WTC11 (cell line): Measurements from ENCODE around the gene SCAMP3. TPM values are rescaled to one million over a fixed set of nuclear protein-coding genes. Genes with fewer than 3 reads are reported as not detected.

Experiments
- ATAC-seq: fragments of 200-7000 bp; cut with Tn5 transposase; 2 replicates; pipeline ENCODE4 v1.10.0; 2021; ENCODE audit warnings: mild to moderate bottlenecking, moderate library complexity
- CTCF ChIA-PET: fragments of 300-600 bp; sonication (Branson Sonifier 250); formaldehyde crosslinking; loops from one replicate; lab custom pipeline; 2021; ENCODE audit warnings: antibody characterized with exemption; lab: Charles Lee
- POLR2A ChIA-PET: fragments of 350-600 bp; sonication (Branson Sonifier 250); formaldehyde crosslinking; loops from one replicate; lab custom pipeline; 2021; ENCODE audit warnings: antibody characterized with exemption; lab: Charles Lee
- DNase-seq: peaks from one replicate; pipeline ENCODE4 v3.0.0; 2021; ENCODE audit warnings: low spot score
- H3K27ac Mint-ChIP-seq: 2 replicates; pipeline ENCODE4 v1.8.0; 2021; ENCODE audit warnings: mixed read lengths
- H3K27me3 Mint-ChIP-seq: 2 replicates; pipeline ENCODE4 v1.8.0; 2021; ENCODE audit warnings: low read depth, mild to moderate bottlenecking, moderate library complexity, mixed read lengths
- H3K36me3 Mint-ChIP-seq: 2 replicates; pipeline ENCODE4 v1.8.0; 2021; ENCODE audit warnings: mixed read lengths
- H3K4me1 Mint-ChIP-seq: 2 replicates; pipeline ENCODE4 v1.8.0; 2022; ENCODE audit warnings: mixed read lengths
- H3K4me3 Mint-ChIP-seq: 2 replicates; pipeline ENCODE4 v1.8.0; 2021; ENCODE audit warnings: mild to moderate bottlenecking, moderate library complexity, mixed read lengths
- H3K9me3 Mint-ChIP-seq: 2 replicates; pipeline ENCODE4 v1.8.0; 2021; ENCODE audit warnings: mixed read lengths
- AR ChIP-seq: fragments of 250-450 bp; sonication (Bioruptor Pico); IDR thresholded peaks from 2 replicates; pipeline ENCODE4 v1.9.0; 2021; ENCODE audit warnings: mild to moderate bottlenecking
- ETV6 ChIP-seq: sonication (generic); formaldehyde crosslinking; IDR thresholded peaks from 2 replicates; pipeline ENCODE4 v1.8.1; 2022; ENCODE audit warnings: mild to moderate bottlenecking, missing genetic modification reagents
- FOXP4 ChIP-seq: sonication (generic); formaldehyde crosslinking; IDR thresholded peaks from 2 replicates; pipeline ENCODE4 v1.8.0; 2022; ENCODE audit warnings: mild to moderate bottlenecking, missing genetic modification reagents
- NFATC4 ChIP-seq: fragments of 250-450 bp; sonication (Bioruptor Pico); IDR thresholded peaks from 2 replicates; pipeline ENCODE4 v1.9.0; 2021; ENCODE audit warnings: mild to moderate bottlenecking
- NFE2L1 ChIP-seq: sonication (generic); formaldehyde crosslinking; IDR thresholded peaks from 2 replicates; pipeline ENCODE4 v1.8.1; 2023; ENCODE audit warnings: missing genetic modification reagents
- NR1H2 ChIP-seq: sonication (generic); formaldehyde crosslinking; IDR thresholded peaks from 2 replicates; pipeline ENCODE4 v1.9.0; 2021; ENCODE audit warnings: mild to moderate bottlenecking, moderate library complexity, missing genetic modification reagents
- NR2C2 ChIP-seq: sonication (generic); formaldehyde crosslinking; IDR thresholded peaks from 2 replicates; pipeline ENCODE4 v1.8.0; 2022; ENCODE audit warnings: mild to moderate bottlenecking, missing genetic modification reagents
- OVOL2 ChIP-seq: fragments of 250-450 bp; sonication (Bioruptor Pico); IDR thresholded peaks from 2 replicates; pipeline ENCODE4 v1.9.0; 2021; ENCODE audit warnings: mild to moderate bottlenecking, borderline replicate concordance
- RORB ChIP-seq: fragments of 250-450 bp; sonication (Bioruptor Pico); IDR thresholded peaks from 2 replicates; pipeline ENCODE4 v1.9.0; 2021; ENCODE audit warnings: mild to moderate bottlenecking
- SMAD3 ChIP-seq: sonication (generic); formaldehyde crosslinking; IDR thresholded peaks from 2 replicates; pipeline ENCODE4 v1.8.0; 2022; ENCODE audit warnings: missing genetic modification reagents, mild to moderate bottlenecking, borderline replicate concordance
- SOX15 ChIP-seq: fragments of 250-450 bp; sonication (Bioruptor Pico); IDR thresholded peaks from 2 replicates; pipeline ENCODE4 v1.9.0; 2021; ENCODE audit warnings: mild to moderate bottlenecking
- SP1 ChIP-seq: sonication (generic); formaldehyde crosslinking; conservative IDR thresholded peaks from 2 replicates; pipeline ENCODE4 v1.8.1; 2022; ENCODE audit warnings: missing genetic modification reagents
- STAT6 ChIP-seq: sonication (generic); formaldehyde crosslinking; conservative IDR thresholded peaks from 2 replicates; pipeline ENCODE4 v1.8.1; 2023; ENCODE audit warnings: mild to moderate bottlenecking, low read depth, missing genetic modification reagents, moderate library complexity
- TEAD1 ChIP-seq: sonication (generic); formaldehyde crosslinking; IDR thresholded peaks from 2 replicates; pipeline ENCODE4 v1.8.0; 2022; ENCODE audit warnings: mild to moderate bottlenecking, missing genetic modification reagents
- TEAD4 ChIP-seq: sonication (generic); formaldehyde crosslinking; IDR thresholded peaks from 2 replicates; pipeline ENCODE4 v1.8.0; 2022; ENCODE audit warnings: mild to moderate bottlenecking, missing genetic modification reagents
- TP53 ChIP-seq: sonication (generic); formaldehyde crosslinking; IDR thresholded peaks from 2 replicates; pipeline ENCODE4 v1.8.1; 2023; ENCODE audit warnings: mild to moderate bottlenecking, missing genetic modification reagents
- ZBTB43 ChIP-seq: sonication (generic); formaldehyde crosslinking; IDR thresholded peaks from 2 replicates; pipeline ENCODE4 v1.8.1; 2023; ENCODE audit warnings: mild to moderate bottlenecking, missing genetic modification reagents
- ZNF138 ChIP-seq: sonication (generic); formaldehyde crosslinking; conservative IDR thresholded peaks from 2 replicates; pipeline ENCODE4 v1.8.1; 2022; ENCODE audit warnings: mild to moderate bottlenecking, moderate library complexity, missing genetic modification reagents
- ZNF281 ChIP-seq: sonication (generic); formaldehyde crosslinking; IDR thresholded peaks from 2 replicates; pipeline ENCODE4 v1.8.0; 2023; ENCODE audit warnings: mild to moderate bottlenecking, missing genetic modification reagents
- ZNF396 ChIP-seq: fragments of 250-450 bp; sonication (Bioruptor Pico); IDR thresholded peaks from 2 replicates; pipeline ENCODE4 v1.8.0; 2021; ENCODE audit warnings: mild to moderate bottlenecking, moderate library complexity, borderline replicate concordance
- ZNF532 ChIP-seq: fragments of 250-450 bp; sonication (Bioruptor Pico); IDR thresholded peaks from 2 replicates; pipeline ENCODE4 v1.9.0; 2021; ENCODE audit warnings: mild to moderate bottlenecking, borderline replicate concordance
- total RNA-seq: library from RNA; stranded (reverse); gene quantifications from 3 replicates; pipeline ENCODE4 v1.2.3, GENCODE V29; 2021

The SCAMP3 gene
- total RNA-seq, 1 experiment from 2014 or later = 58.8 TPM

GRCh38 chr1:155266553-155266952 lies 4.4 kb upstream of the SCAMP3 start:
- ChIA-PET CTCF (interaction anchor here (0.8 to 3.7 kb wide), 4 partner anchors 10 to 46 kb away, joined by 3 to 16 read pairs (median 6); partner anchors contain the start of gene HCN3), POLR2A (interaction anchor here (1.4 kb wide), 1 partner anchor 11 kb away, joined by 3 read pairs; the partner anchor contains the start of gene ENTREP3)
- H3K9me3 Mint-ChIP-seq = no peaks in the 10 kb centered on the region
- no peaks in the 10 kb centered on the region for H3K27me3 Mint-ChIP-seq
- no peak for TF ChIP-seq SMAD3 (CRISPR knock-in tag)
- TF ChIP-seq NR1H2 = no peak
- TF ChIP-seq ZNF396 (CRISPR knock-in tag) = no peak
- TF ChIP-seq TEAD4 = no peak
- no peak for TF ChIP-seq ZNF138
- TF ChIP-seq SOX15 = no peak
- no peak for TF ChIP-seq STAT6
- no peak for TF ChIP-seq NR2C2
- no peak for TF ChIP-seq TEAD1 (CRISPR knock-in tag)
- no peak for TF ChIP-seq RORB (CRISPR knock-in tag)
- no peak for TF ChIP-seq ZNF281
- DNase-seq = no peak
- ATAC-seq = no peak
- H3K27ac Mint-ChIP-seq = no peak overlapping the region
- H3K36me3 Mint-ChIP-seq = peaks cover 84% of the 10 kb centered on the region
- no peak overlapping the region for H3K4me3 Mint-ChIP-seq
- H3K4me1 Mint-ChIP-seq = peaks cover 11% of the 10 kb centered on the region

- H3K4me1 Mint-ChIP-seq = peaks cover 14% of the 10 kb centered on the region
- no peaks in the 10 kb centered on the region for H3K27me3 Mint-ChIP-seq
- no peaks in the 10 kb centered on the region for H3K9me3 Mint-ChIP-seq
- ChIA-PET CTCF (interaction anchor here (6.1 kb wide), 1 partner anchor 12 kb away, joined by 130 read pairs; no protein-coding TSS in a partner anchor), POLR2A (interaction anchor here (1.0 kb wide), 1 partner anchor 10 kb away, joined by 4 read pairs; the partner anchor contains the start of gene CLK2)
- ATAC-seq = no peak
- peak overlapping the region; percentile 78 for H3K27ac Mint-ChIP-seq
- no peak overlapping the region for H3K4me3 Mint-ChIP-seq
- peaks cover 65% of the 10 kb centered on the region for H3K36me3 Mint-ChIP-seq
- no peak for DNase-seq
- TF ChIP-seq TP53 (no peak), SP1 (CRISPR knock-in tag) (no peak), ETV6 (no peak), NFATC4 (CRISPR knock-in tag) (no peak), ZNF532 (no peak), FOXP4 (CRISPR knock-in tag) (no peak), OVOL2 (CRISPR knock-in tag) (no peak), NR1H2 (no peak), ZBTB43 (CRISPR knock-in tag) (no peak), AR (CRISPR knock-in tag) (no peak), NFE2L1 (CRISPR knock-in tag) (no peak)
These were observed 907 bp upstream of the SCAMP3 start for GRCh38 chr1:155263067-155263466.
